HG03342 (cell line): Measurements from ENCODE around the gene ZNF776.
"Not testable (repeated sequence)": the region's sequence is repeated elsewhere in the genome, so short reads cannot be mapped to it uniquely, and the experiment has no call there.

ENCODE experiments used
- ATAC-seq: cut with Tn5 transposase; IDR thresholded peaks from one replicate; pipeline ENCODE4 v1.9.1; 2021; ENCODE audit warnings: mild to moderate bottlenecking, moderate library complexity; ENCODE audit not compliant: unreplicated experiment

ZNF776 gene

DNA sequence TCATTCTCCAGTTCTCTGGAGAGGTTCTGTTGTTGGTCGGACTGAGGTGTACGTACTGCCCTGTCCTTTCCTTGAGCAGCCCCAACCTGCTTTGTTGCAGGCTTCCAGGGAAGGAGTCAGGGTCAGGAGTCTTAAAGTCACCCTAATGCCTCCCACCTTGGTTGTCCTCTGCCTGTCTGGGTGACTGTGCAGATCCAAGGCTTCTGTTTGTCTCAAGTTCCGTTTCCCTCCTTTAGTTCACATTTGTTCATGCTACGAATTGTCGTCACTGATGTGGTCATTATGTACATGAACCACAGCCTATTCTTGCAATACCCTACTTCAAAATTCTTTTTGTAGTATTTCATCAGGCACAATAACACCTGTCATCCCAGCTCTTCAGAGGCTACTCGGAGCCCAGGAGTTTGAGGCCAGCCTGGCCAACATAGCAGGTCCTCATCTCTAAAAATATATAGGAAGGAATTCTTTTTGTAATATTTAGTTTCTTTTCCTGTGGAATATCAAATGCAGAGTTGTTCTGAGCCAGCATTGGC lies 30.2 kb downstream of the ZNF776 start:
- no peak for ATAC-seq

DNA sequence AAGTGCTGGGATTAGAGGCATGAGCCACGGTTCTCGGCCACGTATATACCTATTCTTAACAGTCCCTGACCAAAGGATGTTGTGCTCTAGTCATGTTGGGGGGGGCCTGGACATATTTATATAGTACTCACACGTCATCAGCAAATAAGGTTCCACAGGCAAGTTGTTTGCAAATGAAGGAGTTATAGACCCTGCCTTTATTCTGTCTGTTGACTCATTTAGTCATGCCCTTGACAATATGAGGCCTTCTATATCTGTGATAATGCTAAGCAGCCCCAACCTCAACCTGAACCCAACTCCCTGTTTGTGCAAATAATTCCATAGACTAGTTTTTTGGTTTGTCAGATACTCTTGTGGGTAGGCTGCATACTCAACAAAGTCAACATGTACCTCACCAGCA lies 31.7 kb downstream of the ZNF776 start:
- no peak for ATAC-seq

DNA sequence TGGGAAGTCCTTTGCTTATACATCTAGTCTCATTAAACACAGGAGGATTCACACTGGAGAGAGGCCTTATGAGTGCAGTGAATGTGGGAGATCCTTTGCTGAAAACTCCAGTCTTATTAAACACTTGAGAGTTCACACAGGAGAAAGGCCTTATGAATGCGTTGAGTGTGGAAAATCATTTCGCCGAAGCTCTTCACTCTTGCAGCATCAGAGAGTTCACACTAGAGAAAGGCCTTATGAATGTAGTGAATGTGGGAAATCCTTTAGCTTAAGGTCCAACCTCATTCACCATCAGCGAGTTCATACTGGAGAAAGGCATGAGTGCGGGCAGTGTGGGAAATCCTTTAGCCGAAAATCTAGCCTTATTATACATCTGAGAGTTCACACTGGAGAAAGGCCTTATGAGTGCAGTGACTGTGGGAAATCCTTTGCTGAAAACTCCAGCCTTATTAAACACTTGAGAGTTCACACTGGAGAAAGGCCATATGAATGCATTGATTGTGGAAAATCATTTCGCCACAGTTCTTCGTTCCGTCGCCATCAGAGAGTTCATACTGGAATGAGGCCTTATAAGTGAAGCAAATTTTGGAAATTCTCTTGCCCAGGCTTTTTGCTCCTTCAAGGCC lies 32.7 kb downstream of the ZNF776 start:
- ATAC-seq = no peak

DNA sequence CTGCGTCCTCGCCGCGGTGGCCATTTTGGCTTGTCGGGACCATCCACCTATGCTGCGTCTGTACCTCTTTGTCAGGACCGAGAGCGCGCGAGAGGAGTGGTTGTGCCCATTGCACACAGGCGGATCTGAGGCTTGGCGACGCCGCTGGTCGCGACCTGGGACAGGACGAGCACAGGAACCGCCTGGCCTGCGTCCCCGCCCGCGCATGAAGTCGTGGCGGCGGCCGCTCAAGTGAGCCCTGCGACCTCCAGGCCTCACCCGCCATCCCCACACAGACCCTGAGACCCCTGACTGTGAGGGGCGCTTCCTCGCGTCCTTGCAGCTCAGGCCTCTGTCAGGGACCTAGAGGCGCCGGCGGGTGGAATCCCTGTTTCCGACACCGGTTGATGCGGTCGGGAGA lies 39.7 kb downstream of the ZNF776 start:
- ATAC-seq = no peak

DNA sequence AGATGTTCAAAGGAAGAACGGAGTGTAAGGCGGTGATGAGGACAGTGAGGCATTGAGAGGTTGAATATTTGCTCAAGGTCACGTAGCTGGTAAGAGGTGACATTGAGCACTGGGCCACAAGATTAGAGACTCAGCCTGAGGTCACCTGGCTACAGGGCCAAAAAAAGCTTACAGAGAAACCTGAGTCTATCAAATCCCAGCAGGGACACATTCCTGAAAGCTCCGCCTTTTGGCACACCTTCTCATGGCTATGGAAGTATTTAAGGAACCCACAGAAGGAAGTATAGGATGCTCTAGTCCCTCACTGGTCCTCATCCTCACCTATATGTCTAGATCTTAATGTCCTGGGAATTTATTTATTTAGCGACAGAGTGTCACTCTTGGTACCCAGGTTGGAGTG lies 40.3 kb downstream of the ZNF776 start:
- ATAC-seq = no peak

DNA sequence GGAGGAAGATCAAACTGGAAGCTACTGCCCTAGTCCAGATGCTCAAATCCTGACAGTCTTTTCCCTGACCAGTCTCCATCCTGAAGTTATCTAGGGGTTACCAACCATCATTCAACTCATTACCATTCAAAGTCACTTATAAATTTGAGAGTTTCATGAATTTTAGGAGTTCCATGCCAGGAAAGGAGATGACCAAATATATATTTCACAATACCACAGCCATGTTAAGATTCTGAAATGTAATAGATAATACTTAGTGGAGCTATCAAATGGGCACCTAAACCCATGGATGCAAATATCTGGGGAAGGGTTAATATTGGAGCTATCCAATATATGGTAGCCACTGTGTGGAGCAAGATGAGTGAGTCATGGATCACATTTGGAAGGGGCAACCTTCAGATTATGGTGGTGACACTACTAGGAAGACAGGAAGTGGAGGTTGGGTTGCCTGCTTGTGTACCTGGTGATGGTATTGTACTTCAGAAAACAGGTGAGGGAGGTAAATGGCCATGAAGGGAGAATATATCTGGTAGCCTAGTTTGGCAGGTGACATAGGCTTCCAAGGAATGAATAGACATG lies 41.6 kb downstream of the ZNF776 start:
- ATAC-seq = no peak

DNA sequence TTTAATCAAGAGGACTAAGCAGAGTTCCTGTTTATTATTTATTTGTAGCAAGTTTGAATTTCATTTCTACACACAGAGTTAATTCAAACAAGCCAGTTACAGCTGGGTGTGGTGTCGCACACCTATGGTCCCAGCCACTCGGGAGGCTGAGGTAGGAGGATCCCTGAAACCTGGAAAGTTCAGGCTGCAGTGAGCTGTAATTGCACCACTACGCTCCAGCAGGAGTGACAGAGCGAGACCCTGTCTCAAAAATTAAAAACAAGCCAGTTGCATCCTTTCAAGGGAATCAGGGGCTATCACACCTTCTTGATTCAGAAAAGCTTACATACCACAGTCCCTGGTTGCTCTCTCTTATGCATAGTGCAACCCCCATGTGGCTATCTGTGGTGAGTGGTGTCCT lies 42.7 kb downstream of the ZNF776 start:
- no peak for ATAC-seq

DNA sequence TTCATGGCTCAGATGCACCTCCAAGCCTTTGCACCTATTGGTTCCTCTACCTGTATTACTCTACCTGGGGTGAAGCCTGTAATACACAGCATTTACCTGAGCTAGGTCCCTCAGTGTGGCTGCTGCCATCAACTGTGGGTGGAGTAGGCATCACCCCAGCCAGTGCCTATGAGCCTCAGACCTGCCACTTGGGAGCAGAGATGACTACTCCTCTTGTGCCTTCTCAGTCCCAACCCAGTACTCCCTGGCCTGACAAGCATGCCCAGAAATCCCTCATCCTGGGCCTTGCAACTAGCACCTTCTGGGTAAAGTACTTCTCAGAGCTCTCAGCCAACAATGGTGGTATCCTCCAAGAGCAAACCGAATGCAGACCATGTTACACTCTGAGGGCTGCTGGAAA lies 50.0 kb downstream of the ZNF776 start:
- ATAC-seq = not testable (repeated sequence)

DNA sequence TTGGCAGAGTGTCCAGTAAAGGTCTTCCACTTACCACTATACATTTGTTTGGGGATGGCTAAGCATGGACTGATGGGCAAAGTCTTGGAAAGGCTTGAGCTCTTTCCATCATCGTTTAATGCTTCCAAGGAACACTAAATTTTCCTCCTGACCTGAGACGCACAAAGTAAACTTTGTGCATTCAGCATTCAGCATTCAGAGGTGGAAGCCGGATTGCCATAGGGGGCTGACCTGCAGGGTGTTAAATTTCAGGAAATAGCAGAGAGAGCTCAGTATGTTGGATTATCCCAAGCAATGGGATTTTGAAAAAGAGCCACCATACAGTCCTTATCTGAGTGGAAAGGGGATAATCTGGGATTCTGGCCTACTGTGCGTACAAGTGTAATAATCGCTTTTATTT lies 54.1 kb downstream of the ZNF776 start:
- no peak for ATAC-seq

DNA sequence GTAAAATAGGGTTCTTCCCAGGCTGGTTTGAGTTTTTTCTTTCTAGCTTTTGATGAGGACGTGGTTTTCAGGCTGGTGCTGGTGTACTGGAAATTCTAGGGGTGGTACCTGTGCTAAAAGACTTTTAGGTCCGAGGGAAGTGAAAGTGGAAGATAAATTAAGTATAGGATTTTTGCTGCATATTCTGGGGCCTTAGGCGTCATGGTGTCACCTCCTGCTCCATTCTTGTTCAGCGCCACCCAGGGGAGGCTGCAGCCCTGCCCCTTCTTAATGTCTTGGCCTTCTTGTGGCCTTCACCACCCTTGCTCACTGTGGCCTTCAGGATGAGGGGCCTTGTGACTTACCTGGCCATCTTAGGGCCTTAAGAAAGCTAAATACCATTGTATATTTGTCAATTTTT lies 55.7 kb downstream of the ZNF776 start:
- ATAC-seq = no peak

DNA sequence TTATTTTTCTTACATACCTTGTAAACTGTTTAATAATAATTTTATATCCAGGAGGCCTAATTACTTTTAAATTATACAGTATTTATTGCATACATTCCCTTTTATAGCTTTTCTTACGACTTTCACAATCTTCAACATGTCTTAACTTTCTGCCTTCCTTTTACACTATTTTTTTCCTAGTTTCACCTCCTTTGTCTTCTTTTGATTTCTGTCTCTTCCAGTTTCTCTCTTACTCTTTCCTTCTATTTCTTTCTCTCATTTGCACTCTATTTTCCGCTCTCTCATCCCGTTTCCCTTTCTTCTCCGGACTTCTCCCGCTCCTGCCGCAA lies 56.6 kb downstream of the ZNF776 start:
- no peak for ATAC-seq

DNA sequence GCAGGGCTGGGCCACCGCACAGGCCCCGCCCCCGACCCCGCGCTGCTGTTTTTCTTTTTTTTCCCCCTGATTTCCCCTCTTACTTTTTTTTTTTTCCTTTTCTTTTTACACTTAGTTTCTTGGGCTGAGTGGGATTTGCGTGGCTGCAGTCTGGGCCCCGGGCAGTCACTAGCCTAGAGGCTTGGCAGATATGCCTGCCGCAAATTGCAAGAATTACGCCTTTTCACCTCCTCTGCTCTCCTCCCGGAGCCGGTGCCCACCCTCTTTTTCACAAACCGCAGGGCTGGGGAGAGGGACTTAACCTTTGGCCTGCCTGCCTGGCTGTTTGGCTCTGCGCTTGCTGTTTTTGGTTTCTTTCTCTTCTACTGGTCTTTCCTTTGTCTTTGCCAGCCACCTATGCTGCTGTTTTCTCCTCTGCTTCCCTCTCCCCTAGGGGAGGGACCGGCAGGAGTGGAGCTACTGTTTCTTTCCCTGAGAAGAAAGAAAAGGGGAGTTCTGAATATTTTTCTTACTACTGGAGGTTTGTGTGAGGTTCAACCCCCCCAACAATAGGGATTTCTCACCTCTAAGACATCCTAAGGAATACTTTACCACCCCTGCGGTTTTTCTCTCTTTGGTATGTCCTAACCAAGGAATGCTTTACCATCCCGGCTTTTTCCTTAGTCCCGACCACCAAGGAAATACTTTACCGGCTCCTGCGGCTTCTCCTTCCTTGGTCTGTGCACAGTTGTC lies 57.1 kb downstream of the ZNF776 start:
- ATAC-seq = no peak

DNA sequence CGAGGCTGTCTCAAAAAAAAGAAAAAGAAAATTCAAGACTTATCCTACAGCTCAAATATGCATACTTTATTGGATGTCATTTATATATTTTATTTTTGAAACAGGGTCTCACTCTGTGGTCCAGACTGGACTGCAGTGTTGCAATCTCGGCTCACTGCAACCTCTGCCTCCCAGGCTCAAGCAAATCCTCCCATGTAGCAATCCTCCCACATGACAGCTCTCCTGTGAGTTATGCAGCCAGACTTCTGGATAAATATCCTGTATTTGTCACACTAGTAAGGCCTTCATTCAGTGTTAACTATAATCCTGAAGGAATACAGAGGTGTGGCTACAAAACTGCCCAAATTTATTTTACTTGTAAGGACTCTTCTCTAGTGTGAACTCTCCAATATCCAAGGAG lies 60.9 kb downstream of the ZNF776 start:
- ATAC-seq = no peak
